Body of pancreas (tissue), 4 donors: ENCODE results near the gene CYP11A1. TPM values are rescaled to one million over a fixed set of nuclear protein-coding genes. Genes with fewer than 3 reads are reported as not detected.

Source experiments
- ATAC-seq: fragments of 150-250 bp; one replicate; pipeline ENCODE4 v1.9.1; 2016
- DNase-seq, 4 donors: peaks; one replicate each; pipeline ENCODE4 v3.0.0-alpha.2; 2019
- H3K27ac ChIP-seq, 4 donors: fragments of 200-600 bp; sonication (generic); 1 replicate in 3 of 4; 2 replicates in 1 of 4; pipeline versions ENCODE4 v1.5.1 to v1.6.1; 2016 to 2019; ENCODE audit warnings: mild to moderate bottlenecking in 1 of 4, mixed read lengths in 1 of 4, moderate library complexity in 1 of 4
- H3K27me3 ChIP-seq, 2 donors: fragments of 200-600 bp; sonication (generic); one replicate each; pipeline ENCODE4 v1.6.0; 2016; ENCODE audit warnings: mild to moderate bottlenecking in 1 of 2
- H3K36me3 ChIP-seq, 2 donors: fragments of 200-600 bp; sonication (generic); replicated peaks in 1 of 2; 2 replicates each; pipeline ENCODE4 v1.5.1; 2016; ENCODE audit warnings: low read depth in 2 of 2; ENCODE audit not compliant: insufficient read depth in 1 of 2
- H3K4me1 ChIP-seq: fragments of 200-600 bp; sonication (generic); one replicate; pipeline ENCODE4 v1.6.0; 2016
- H3K4me3 ChIP-seq, 2 donors: fragments of 200-600 bp; sonication (generic); 1 replicate in 1 of 2; 2 replicates in 1 of 2; pipeline ENCODE4 v1.5.1; 2016 to 2019
- H3K9me3 ChIP-seq, 3 donors: fragments of 200-600 bp; sonication (generic); 1 replicate in 2 of 3; 2 replicates in 1 of 3; pipeline ENCODE4 v1.5.1; 2016
- POLR2A ChIP-seq, 3 donors: fragments of 450-650 bp; IDR thresholded peaks; one replicate each; pipeline ENCODE4 v1.6.1; 2016; ENCODE audit warnings: antibody characterized with exemption in 3 of 3, mild to moderate bottlenecking in 2 of 3
- WGBS, 2 donors: methylation state at CpG; one replicate each; pipeline ENCODE4 v1.1.5; 2017; 5-methylcytosine and 5-hydroxymethylcytosine counted together
- intact Hi-C: fragments of 100-400 bp; cut with DNase I; formaldehyde crosslinking; loops from one replicate; pipeline ENCODE4 v1.15.1; 2023
- total RNA-seq, 2 donors: library from RNA; depleted of rRNA; stranded (reverse); fragments of >200 nt; gene quantifications; one replicate each; pipeline ENCODE4 v1.1.0, GENCODE V29; 2016
- TF ChIP-seq, protein P1 (sequence below), 7 experiments: fragments of 450-650 bp in 4 of 7; fragments of 200-600 bp in 3 of 7; sonication (generic) in 3 of 7; IDR thresholded peaks; one replicate each; pipeline ENCODE4 v1.5.1; 2016 to 2019; ENCODE audit warnings: antibody characterized with exemption in 7 of 7

CYP11A1 gene
- total RNA-seq, 2 donors from 2014 or later, result 0.26 to 0.99 TPM

DNA sequence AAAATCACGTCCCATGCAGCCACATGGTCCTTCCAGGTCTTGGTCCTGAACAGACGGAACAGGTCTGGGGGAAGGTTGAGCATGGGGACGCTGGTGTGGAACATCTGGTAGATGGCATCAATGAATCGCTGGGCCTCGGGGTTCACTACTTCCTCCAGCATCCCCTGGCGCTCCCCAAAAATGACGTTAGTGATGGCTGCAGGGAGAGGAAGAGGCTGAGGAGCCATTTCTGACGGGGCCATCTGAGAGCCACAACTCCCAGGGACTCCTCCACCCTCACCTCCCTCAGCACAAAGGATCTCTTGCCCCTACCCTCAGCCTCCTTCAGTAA, 23.7 kb downstream of the CYP11A1 start:
- H3K27me3 ChIP-seq, result no peaks in the 10 kb centered on the region
- ATAC-seq (no peak), DNase-seq (no peak)
- no peaks in the 10 kb centered on the region for H3K9me3 ChIP-seq
- H3K27ac ChIP-seq, result no peak overlapping the region
- intact Hi-C loops, result no loop called here
- H3K4me3 ChIP-seq, result no peak overlapping the region
- no peak for TF ChIP-seq POLR2A (IDR thresholded peaks at IDR 0.05)
- TF ChIP-seq, protein P1, sequence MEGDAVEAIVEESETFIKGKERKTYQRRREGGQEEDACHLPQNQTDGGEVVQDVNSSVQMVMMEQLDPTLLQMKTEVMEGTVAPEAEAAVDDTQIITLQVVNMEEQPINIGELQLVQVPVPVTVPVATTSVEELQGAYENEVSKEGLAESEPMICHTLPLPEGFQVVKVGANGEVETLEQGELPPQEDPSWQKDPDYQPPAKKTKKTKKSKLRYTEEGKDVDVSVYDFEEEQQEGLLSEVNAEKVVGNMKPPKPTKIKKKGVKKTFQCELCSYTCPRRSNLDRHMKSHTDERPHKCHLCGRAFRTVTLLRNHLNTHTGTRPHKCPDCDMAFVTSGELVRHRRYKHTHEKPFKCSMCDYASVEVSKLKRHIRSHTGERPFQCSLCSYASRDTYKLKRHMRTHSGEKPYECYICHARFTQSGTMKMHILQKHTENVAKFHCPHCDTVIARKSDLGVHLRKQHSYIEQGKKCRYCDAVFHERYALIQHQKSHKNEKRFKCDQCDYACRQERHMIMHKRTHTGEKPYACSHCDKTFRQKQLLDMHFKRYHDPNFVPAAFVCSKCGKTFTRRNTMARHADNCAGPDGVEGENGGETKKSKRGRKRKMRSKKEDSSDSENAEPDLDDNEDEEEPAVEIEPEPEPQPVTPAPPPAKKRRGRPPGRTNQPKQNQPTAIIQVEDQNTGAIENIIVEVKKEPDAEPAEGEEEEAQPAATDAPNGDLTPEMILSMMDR (IDR thresholded peaks at IDR 0.05), result no peak
- 81 to 90% methylated on average over 8 of the region's 8 CpGs for WGBS, 2 donors
- no peaks in the 10 kb centered on the region for H3K36me3 ChIP-seq
- no peaks in the 10 kb centered on the region for H3K4me1 ChIP-seq

DNA sequence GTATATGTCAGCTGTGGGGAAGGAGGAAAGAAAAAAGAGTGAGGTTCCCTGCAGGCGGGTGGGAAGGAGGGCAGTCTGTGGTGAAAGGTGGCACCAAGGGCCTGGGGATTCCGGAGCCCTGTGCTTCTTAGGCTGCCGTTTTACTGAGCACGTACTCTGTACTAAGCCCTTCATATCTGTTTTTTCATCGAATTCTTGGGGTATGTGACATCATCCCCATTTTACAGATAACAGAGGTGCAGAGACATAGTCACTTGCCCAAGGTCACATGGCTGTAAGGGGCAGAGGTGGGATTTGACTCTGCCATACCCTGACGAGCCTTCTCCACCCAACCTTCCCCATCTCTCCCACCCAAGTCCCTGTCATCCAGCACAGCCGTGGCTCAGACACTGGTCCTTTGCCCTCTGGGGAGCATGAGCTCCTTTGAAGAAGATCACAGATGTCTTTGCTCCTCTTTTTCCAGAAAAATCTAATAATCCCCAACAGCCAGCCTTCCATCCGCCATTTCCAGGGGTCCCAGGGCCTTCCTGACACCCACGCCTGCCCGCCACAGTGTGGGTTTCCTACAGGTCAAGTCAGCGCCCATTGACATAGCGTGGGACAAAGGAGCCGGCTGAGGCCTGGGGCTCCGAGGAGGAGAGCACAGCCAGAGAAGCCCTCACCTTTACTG, 24.2 kb downstream of the CYP11A1 start:
- intact Hi-C loops, result no loop called here
- H3K27me3 ChIP-seq, result no peaks in the 10 kb centered on the region
- no peak overlapping the region for H3K4me3 ChIP-seq
- H3K9me3 ChIP-seq, result no peaks in the 10 kb centered on the region
- WGBS, 2 donors, result 84 to 87% methylated on average over 14 of the region's 14 CpGs
- H3K27ac ChIP-seq, result no peak overlapping the region
- H3K4me1 ChIP-seq, result no peaks in the 10 kb centered on the region
- no peak for ATAC-seq
- no peak for DNase-seq
- no peak for TF ChIP-seq POLR2A (IDR thresholded peaks at IDR 0.05)
- TF ChIP-seq, protein P1 (IDR thresholded peaks at IDR 0.05), result no peak
- H3K36me3 ChIP-seq, result no peaks in the 10 kb centered on the region

DNA sequence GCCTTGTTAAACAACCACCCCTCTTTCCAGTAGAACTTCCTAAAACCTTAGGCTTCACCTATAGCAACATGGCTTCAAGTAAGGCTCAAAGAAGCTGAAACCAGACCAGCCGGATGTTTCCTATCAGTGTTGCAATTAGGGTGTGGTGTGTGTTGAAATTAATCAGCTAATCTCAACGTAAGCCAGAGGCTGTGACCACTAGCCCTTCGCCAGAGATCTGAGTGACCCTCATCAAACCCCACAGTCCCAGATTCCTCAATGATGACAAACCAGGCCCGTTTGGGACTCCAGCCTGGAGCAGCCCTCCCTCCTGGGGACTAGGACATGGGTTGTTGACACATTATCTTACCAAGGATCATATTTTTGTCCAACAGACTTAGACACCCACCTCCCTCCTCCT, 27.3 kb downstream of the CYP11A1 start:
- intact Hi-C loops, result no loop called here
- no peak for TF ChIP-seq POLR2A (IDR thresholded peaks at IDR 0.05)
- TF ChIP-seq, protein P1 (IDR thresholded peaks at IDR 0.05), result no peak
- Histone ChIP-seq H3K27me3 (no peaks in the 10 kb centered on the region), H3K4me1 (no peaks in the 10 kb centered on the region), H3K36me3 (no peaks in the 10 kb centered on the region), H3K27ac (no peak overlapping the region), H3K9me3 (no peaks in the 10 kb centered on the region), H3K4me3 (no peak overlapping the region)
- no peak for DNase-seq
- no peak for ATAC-seq
- WGBS, 2 donors, result 32 to 47% methylated on average over 4 of the region's 4 CpGs

DNA sequence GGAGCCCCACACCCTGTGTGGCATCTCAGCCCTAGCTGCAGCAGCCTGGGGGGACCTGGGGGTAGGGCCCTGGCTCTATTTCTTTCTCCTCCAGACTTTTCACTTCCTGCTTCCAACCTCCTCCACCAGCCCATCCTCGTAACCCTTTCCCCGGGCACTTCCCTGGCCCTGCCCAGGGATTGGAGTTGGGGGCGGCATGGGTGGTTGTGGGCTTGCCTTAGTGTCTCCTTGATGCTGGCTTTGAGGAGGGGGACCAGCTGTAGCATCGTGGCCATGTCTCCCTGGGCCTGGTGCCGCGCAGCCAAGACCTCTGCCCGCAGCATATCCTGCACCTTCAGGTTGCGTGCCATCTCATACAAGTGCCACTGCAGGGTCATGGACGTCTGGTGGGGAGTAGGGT, 28.1 kb downstream of the CYP11A1 start:
- no peak overlapping the region for H3K27ac ChIP-seq
- no peaks in the 10 kb centered on the region for H3K36me3 ChIP-seq
- ATAC-seq, result no peak
- H3K27me3 ChIP-seq, result no peaks in the 10 kb centered on the region
- 68 to 85% methylated on average over 5 to 9 of the region's 9 CpGs for WGBS, 2 donors
- no peak for TF ChIP-seq POLR2A (IDR thresholded peaks at IDR 0.05)
- TF ChIP-seq, protein P1 (IDR thresholded peaks at IDR 0.05), result no peak
- H3K9me3 ChIP-seq, result no peaks in the 10 kb centered on the region
- intact Hi-C loops, result no loop called here
- no peak for DNase-seq
- no peaks in the 10 kb centered on the region for H3K4me1 ChIP-seq
- no peak overlapping the region for H3K4me3 ChIP-seq

DNA sequence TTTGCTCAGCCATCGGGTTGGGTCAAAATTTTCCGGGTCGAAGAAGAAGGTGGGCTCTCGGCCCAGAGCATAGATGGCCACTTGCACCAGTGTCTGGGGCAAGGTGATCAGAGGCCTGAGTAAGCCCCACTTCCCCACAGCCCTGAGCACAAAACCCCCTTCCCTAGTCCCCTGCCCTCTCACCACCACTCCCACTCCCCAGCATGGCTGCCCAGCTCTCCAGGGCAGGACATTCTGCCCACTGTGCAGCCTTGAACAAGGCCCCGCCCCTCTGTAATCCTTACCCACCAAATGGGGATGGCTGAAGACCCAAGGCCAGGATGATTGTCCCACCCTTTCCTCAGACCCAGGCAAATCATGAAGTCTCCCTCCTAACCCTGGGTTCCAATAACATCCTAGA, 28.8 kb downstream of the CYP11A1 start:
- no peak for DNase-seq

More for the DNA sequence above, 28.8 kb downstream of the CYP11A1 start:
- Histone ChIP-seq H3K9me3 (no peaks in the 10 kb centered on the region), H3K27ac (no peak overlapping the region), H3K4me1 (no peaks in the 10 kb centered on the region), H3K36me3 (no peaks in the 10 kb centered on the region), H3K27me3 (no peaks in the 10 kb centered on the region), H3K4me3 (no peak overlapping the region)
- ATAC-seq, result no peak
- intact Hi-C loops, result no loop called here
- no peak for TF ChIP-seq POLR2A (IDR thresholded peaks at IDR 0.05)
- TF ChIP-seq, protein P1 (IDR thresholded peaks at IDR 0.05), result no peak
- 67 to 91% methylated on average over 4 to 5 of the region's 5 CpGs for WGBS, 2 donors
